GM23338 (cell line): ENCODE results near the gene ZBTB48. TPM values are rescaled to one million over a fixed set of nuclear protein-coding genes. Genes with fewer than 3 reads are reported as not detected.

ENCODE experiments used
- ATAC-seq: fragments of 200-7000 bp; cut with Tn5 transposase; 3 replicates; pipeline ENCODE4 v1.9.1; 2020
- DNase-seq: peaks from one replicate; pipeline ENCODE4 v3.0.0-alpha.2; 2015; ENCODE audit warnings: low spot score
- H2AFZ ChIP-seq: fragments of 200-600 bp; sonication (generic); 2 replicates; pipeline ENCODE4 v1.8.0; 2016; ENCODE audit warnings: antibody characterized with exemption, mild to moderate bottlenecking, moderate library complexity
- H3F3A ChIP-seq: fragments of 200-600 bp; sonication (generic); replicated peaks from 2 replicates; pipeline ENCODE4 v1.8.0; 2017; ENCODE audit warnings: antibody characterized with exemption, mixed run types, low read depth
- H3K27ac ChIP-seq: fragments of 200-600 bp; sonication (generic); 2 replicates; pipeline ENCODE4 v1.6.1; 2016; ENCODE audit warnings: low read depth
- H3K27me3 ChIP-seq: fragments of 200-600 bp; sonication (generic); 2 replicates; pipeline ENCODE4 v1.8.0; 2016; ENCODE audit warnings: mild to moderate bottlenecking, mixed run types, moderate library complexity; ENCODE audit not compliant: insufficient read depth
- H3K36me3 ChIP-seq: fragments of 200-600 bp; sonication (generic); 2 replicates; pipeline ENCODE4 v1.8.0; 2016; ENCODE audit warnings: mild to moderate bottlenecking; ENCODE audit not compliant: insufficient read depth
- H3K4me1 ChIP-seq: fragments of 200-600 bp; sonication (generic); 2 replicates; pipeline ENCODE4 v1.8.0; 2016; ENCODE audit warnings: mild to moderate bottlenecking, moderate library complexity; ENCODE audit not compliant: insufficient read depth
- H3K4me2 ChIP-seq: fragments of 200-600 bp; sonication (generic); 2 replicates; pipeline ENCODE4 v1.7.1; 2017; ENCODE audit warnings: mixed run types
- H3K4me3 ChIP-seq: fragments of 200-600 bp; sonication (generic); 2 replicates; pipeline ENCODE4 v1.6.1; 2016; ENCODE audit warnings: mixed run types
- H3K79me2 ChIP-seq: fragments of 200-600 bp; sonication (generic); replicated peaks from 2 replicates; pipeline ENCODE4 v1.8.0; 2017; ENCODE audit warnings: mild to moderate bottlenecking; ENCODE audit not compliant: insufficient read depth
- H3K9me2 ChIP-seq: fragments of 200-600 bp; sonication (generic); 2 replicates; pipeline ENCODE4 v1.8.0; 2017; ENCODE audit not compliant: insufficient read depth
- H4K20me1 ChIP-seq: fragments of 200-600 bp; sonication (generic); replicated peaks from 2 replicates; pipeline ENCODE4 v1.8.0; 2017; ENCODE audit warnings: mild to moderate bottlenecking; ENCODE audit not compliant: insufficient read depth
- H3K27ac Mint-ChIP-seq: 2 replicates; pipeline ENCODE4 v1.8.0; 2020; ENCODE audit warnings: inconsistent platforms, mild to moderate bottlenecking, moderate library complexity, mixed read lengths
- H3K27me3 Mint-ChIP-seq: 3 replicates; pipeline ENCODE4 v1.8.0; 2022; ENCODE audit warnings: low read depth, mild to moderate bottlenecking, moderate library complexity, mixed read lengths, inconsistent platforms; ENCODE audit not compliant: insufficient read depth, poor library complexity
- H3K36me3 Mint-ChIP-seq: 3 replicates; pipeline ENCODE4 v1.8.0; 2021; ENCODE audit warnings: low read depth, mild to moderate bottlenecking, inconsistent platforms, moderate library complexity, mixed read lengths
- H3K4me1 Mint-ChIP-seq: 3 replicates; pipeline ENCODE4 v1.8.0; 2020; ENCODE audit warnings: mild to moderate bottlenecking, inconsistent platforms, mixed read lengths
- H3K4me3 Mint-ChIP-seq: 3 replicates; pipeline ENCODE4 v1.8.0; 2021; ENCODE audit warnings: moderate library complexity, mild to moderate bottlenecking, inconsistent platforms, mixed read lengths
- H3K9me3 Mint-ChIP-seq: 3 replicates; pipeline ENCODE4 v1.8.0; 2020; ENCODE audit warnings: moderate library complexity, mild to moderate bottlenecking, inconsistent platforms, mixed read lengths
- CREB1 ChIP-seq: fragments of 250-450 bp; sonication (Bioruptor Pico); IDR thresholded peaks from 2 replicates; pipeline ENCODE4 v1.5.0; 2020; ENCODE audit warnings: low read depth, mild to moderate bottlenecking, moderate library complexity
- EZH2 ChIP-seq: fragments of 200-600 bp; sonication (generic); IDR thresholded peaks from one replicate; pipeline ENCODE4 v1.8.0; 2017; ENCODE audit warnings: antibody characterized with exemption, mild to moderate bottlenecking, low read depth; ENCODE audit not compliant: unreplicated experiment
- JUNB ChIP-seq: IDR thresholded peaks from one replicate; pipeline ENCODE4 v1.6.1; 2016; ENCODE audit warnings: antibody characterized with exemption; ENCODE audit not compliant: unreplicated experiment
- NANOG ChIP-seq: IDR thresholded peaks from 2 replicates; pipeline ENCODE4 v1.6.1; 2016; ENCODE audit warnings: antibody characterized with exemption, borderline replicate concordance
- POLR2AphosphoS5 ChIP-seq: IDR thresholded peaks from 2 replicates; pipeline ENCODE4 v1.6.1; 2016; ENCODE audit warnings: antibody characterized with exemption, low read depth
- STAT1 ChIP-seq: IDR thresholded peaks from one replicate; pipeline ENCODE4 v1.6.1; 2016; ENCODE audit warnings: antibody characterized with exemption; ENCODE audit not compliant: unreplicated experiment
- ZNF114 ChIP-seq: fragments of 250-450 bp; sonication (Bioruptor Pico); IDR thresholded peaks from 2 replicates; pipeline ENCODE4 v1.5.0; 2020; ENCODE audit warnings: mild to moderate bottlenecking, moderate library complexity
- ZNF331 ChIP-seq: fragments of 250-450 bp; sonication (Bioruptor Pico); IDR thresholded peaks from 2 replicates; pipeline ENCODE4 v1.5.0; 2020; ENCODE audit warnings: low read depth, mild to moderate bottlenecking, moderate library complexity
- polyA plus RNA-seq: library from polyadenylated mRNA; unstranded; fragments of >200 nt; fragmentation: Nextera tagmentation; extraction: Ambion mirVana; gene quantifications from 2 replicates; pipeline ENCODE4 v1.2.1, GENCODE V29; 2016
- total RNA-seq: library from RNA; depleted of rRNA; stranded (reverse); fragments of >200 nt; shearing (Covaris generic); gene quantifications from 2 replicates; pipeline ENCODE4 v1.2.3, GENCODE V29; 2014
- TF ChIP-seq, protein P1 (sequence below), 2 experiments: fragments of 200-600 bp in 1 of 2; sonication (generic) in 1 of 2; conservative IDR thresholded peaks; 2 replicates each; pipeline versions ENCODE4 v1.5.1 to v1.6.1; 2016 to 2017; ENCODE audit warnings: antibody characterized with exemption in 2 of 2, low read depth in 2 of 2, mild to moderate bottlenecking in 2 of 2, moderate library complexity in 1 of 2
- TF ChIP-seq, protein P2 (sequence below): fragments of 250-450 bp; sonication (Bioruptor Pico); IDR thresholded peaks from 2 replicates; pipeline ENCODE4 v1.5.0; 2020; ENCODE audit warnings: mild to moderate bottlenecking, moderate library complexity
- TF ChIP-seq, protein P3 (sequence below): IDR thresholded peaks from 2 replicates; pipeline ENCODE4 v1.6.1; 2016; ENCODE audit warnings: antibody characterized with exemption

The ZBTB48 gene
- total and polyA plus RNA-seq, 2 experiments from 2014 or later, result 17.3 to 25.5 TPM

DNA sequence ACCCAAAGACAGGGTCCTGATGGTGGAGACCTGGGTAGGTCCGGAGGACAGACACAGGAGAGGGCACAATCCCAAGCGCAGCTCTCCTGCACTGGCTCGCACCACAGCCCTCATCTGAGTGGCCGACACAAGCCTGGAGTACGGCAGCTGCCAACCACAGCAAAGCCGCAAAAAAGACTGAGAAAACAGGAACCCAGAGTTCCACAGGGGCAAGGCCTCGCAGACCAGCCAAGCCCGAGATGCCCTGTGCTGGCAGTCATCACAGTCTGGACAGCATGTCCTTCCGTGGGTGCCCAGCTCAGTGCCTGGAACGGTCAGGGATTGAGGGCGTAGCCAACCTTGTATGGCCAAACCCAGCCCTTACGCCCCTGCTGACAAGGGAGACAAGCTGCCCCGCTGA, 11.4 kb downstream of the ZBTB48 start:
- Histone ChIP-seq H3K9me2 (no peaks in the 10 kb centered on the region), H3K4me3 (no peak overlapping the region), H3F3A (peaks cover 14% of the 10 kb centered on the region; the same call in 1 of the 2 replicates), H4K20me1 (peaks cover 26% of the 10 kb centered on the region; the same call in 1 of the 2 replicates), H3K27ac (no peak overlapping the region), H3K79me2 (no peaks in the 10 kb centered on the region), H3K4me1 (no peaks in the 10 kb centered on the region), H2AFZ (no peak overlapping the region), H3K36me3 (peaks cover 9% of the 10 kb centered on the region; the same call in 1 of the 2 replicates), H3K4me2 (no peak overlapping the region), H3K27me3 (no peaks in the 10 kb centered on the region)
- Mint-ChIP-seq H3K27me3 (peaks cover 14% of the 10 kb centered on the region), H3K27ac (no peak overlapping the region), H3K36me3 (peaks cover 44% of the 10 kb centered on the region), H3K4me1 (no peaks in the 10 kb centered on the region), H3K4me3 (no peak overlapping the region), H3K9me3 (no peaks in the 10 kb centered on the region)
- no peak for TF ChIP-seq STAT1
- no peak for TF ChIP-seq NANOG
- TF ChIP-seq POLR2AphosphoS5, result no peak
- no peak for TF ChIP-seq ZNF114 (CRISPR knock-in tag)
- no peak for TF ChIP-seq EZH2
- no peak for TF ChIP-seq CREB1 (CRISPR knock-in tag)
- TF ChIP-seq, protein P1, sequence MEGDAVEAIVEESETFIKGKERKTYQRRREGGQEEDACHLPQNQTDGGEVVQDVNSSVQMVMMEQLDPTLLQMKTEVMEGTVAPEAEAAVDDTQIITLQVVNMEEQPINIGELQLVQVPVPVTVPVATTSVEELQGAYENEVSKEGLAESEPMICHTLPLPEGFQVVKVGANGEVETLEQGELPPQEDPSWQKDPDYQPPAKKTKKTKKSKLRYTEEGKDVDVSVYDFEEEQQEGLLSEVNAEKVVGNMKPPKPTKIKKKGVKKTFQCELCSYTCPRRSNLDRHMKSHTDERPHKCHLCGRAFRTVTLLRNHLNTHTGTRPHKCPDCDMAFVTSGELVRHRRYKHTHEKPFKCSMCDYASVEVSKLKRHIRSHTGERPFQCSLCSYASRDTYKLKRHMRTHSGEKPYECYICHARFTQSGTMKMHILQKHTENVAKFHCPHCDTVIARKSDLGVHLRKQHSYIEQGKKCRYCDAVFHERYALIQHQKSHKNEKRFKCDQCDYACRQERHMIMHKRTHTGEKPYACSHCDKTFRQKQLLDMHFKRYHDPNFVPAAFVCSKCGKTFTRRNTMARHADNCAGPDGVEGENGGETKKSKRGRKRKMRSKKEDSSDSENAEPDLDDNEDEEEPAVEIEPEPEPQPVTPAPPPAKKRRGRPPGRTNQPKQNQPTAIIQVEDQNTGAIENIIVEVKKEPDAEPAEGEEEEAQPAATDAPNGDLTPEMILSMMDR (conservative IDR thresholded peaks at IDR 0.05; ENCODE audit: low read depth in 2 of 2), result no peak
- DNase-seq, result no peak
- no peak for ATAC-seq

DNA sequence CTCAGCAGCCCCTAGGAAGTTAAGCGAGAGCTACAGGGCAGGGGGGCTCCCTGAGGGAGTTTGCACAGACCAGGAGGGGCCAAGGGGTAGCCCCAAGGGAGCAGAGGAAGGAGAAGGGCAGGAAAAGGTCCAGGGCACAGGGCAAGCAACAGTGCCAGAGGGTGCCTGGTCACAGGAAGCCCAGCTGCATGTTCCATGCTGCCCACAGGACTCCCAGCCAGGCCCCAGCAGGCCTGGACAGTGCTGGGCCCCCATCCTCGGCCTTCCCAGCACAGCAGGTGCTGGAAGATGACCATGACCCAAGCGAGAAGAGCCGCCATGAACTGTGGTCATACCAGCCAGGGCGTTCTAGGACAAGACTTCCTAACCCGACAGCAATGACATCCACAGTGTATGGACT, 11.8 kb downstream of the ZBTB48 start:
- Histone ChIP-seq H3K36me3 (peaks cover 9% of the 10 kb centered on the region; the same call in 1 of the 2 replicates), H3K79me2 (peaks cover 4% of the 10 kb centered on the region), H3K9me2 (no peaks in the 10 kb centered on the region), H2AFZ (no peak overlapping the region), H3K27me3 (no peaks in the 10 kb centered on the region), H3K4me1 (no peaks in the 10 kb centered on the region), H3K4me2 (no peak overlapping the region), H3K27ac (no peak overlapping the region), H3K4me3 (no peak overlapping the region), H3F3A (peaks cover 14% of the 10 kb centered on the region; the same call in 1 of the 2 replicates), H4K20me1 (peaks cover 30% of the 10 kb centered on the region; the same call in 1 of the 2 replicates)
- ATAC-seq (no peak), DNase-seq (no peak)
- peaks cover 48% of the 10 kb centered on the region for H3K36me3 Mint-ChIP-seq
- no peaks in the 10 kb centered on the region for H3K4me1 Mint-ChIP-seq
- H3K27ac Mint-ChIP-seq, result no peak overlapping the region
- no peaks in the 10 kb centered on the region for H3K9me3 Mint-ChIP-seq
- no peak overlapping the region for H3K4me3 Mint-ChIP-seq
- peaks cover 14% of the 10 kb centered on the region for H3K27me3 Mint-ChIP-seq
- TF ChIP-seq, protein P1 (conservative IDR thresholded peaks at IDR 0.05; ENCODE audit: low read depth in 2 of 2), result no peak
- TF ChIP-seq ZNF331 (CRISPR knock-in tag), result no peak
- TF ChIP-seq NANOG, result no peak
- TF ChIP-seq, protein P2, sequence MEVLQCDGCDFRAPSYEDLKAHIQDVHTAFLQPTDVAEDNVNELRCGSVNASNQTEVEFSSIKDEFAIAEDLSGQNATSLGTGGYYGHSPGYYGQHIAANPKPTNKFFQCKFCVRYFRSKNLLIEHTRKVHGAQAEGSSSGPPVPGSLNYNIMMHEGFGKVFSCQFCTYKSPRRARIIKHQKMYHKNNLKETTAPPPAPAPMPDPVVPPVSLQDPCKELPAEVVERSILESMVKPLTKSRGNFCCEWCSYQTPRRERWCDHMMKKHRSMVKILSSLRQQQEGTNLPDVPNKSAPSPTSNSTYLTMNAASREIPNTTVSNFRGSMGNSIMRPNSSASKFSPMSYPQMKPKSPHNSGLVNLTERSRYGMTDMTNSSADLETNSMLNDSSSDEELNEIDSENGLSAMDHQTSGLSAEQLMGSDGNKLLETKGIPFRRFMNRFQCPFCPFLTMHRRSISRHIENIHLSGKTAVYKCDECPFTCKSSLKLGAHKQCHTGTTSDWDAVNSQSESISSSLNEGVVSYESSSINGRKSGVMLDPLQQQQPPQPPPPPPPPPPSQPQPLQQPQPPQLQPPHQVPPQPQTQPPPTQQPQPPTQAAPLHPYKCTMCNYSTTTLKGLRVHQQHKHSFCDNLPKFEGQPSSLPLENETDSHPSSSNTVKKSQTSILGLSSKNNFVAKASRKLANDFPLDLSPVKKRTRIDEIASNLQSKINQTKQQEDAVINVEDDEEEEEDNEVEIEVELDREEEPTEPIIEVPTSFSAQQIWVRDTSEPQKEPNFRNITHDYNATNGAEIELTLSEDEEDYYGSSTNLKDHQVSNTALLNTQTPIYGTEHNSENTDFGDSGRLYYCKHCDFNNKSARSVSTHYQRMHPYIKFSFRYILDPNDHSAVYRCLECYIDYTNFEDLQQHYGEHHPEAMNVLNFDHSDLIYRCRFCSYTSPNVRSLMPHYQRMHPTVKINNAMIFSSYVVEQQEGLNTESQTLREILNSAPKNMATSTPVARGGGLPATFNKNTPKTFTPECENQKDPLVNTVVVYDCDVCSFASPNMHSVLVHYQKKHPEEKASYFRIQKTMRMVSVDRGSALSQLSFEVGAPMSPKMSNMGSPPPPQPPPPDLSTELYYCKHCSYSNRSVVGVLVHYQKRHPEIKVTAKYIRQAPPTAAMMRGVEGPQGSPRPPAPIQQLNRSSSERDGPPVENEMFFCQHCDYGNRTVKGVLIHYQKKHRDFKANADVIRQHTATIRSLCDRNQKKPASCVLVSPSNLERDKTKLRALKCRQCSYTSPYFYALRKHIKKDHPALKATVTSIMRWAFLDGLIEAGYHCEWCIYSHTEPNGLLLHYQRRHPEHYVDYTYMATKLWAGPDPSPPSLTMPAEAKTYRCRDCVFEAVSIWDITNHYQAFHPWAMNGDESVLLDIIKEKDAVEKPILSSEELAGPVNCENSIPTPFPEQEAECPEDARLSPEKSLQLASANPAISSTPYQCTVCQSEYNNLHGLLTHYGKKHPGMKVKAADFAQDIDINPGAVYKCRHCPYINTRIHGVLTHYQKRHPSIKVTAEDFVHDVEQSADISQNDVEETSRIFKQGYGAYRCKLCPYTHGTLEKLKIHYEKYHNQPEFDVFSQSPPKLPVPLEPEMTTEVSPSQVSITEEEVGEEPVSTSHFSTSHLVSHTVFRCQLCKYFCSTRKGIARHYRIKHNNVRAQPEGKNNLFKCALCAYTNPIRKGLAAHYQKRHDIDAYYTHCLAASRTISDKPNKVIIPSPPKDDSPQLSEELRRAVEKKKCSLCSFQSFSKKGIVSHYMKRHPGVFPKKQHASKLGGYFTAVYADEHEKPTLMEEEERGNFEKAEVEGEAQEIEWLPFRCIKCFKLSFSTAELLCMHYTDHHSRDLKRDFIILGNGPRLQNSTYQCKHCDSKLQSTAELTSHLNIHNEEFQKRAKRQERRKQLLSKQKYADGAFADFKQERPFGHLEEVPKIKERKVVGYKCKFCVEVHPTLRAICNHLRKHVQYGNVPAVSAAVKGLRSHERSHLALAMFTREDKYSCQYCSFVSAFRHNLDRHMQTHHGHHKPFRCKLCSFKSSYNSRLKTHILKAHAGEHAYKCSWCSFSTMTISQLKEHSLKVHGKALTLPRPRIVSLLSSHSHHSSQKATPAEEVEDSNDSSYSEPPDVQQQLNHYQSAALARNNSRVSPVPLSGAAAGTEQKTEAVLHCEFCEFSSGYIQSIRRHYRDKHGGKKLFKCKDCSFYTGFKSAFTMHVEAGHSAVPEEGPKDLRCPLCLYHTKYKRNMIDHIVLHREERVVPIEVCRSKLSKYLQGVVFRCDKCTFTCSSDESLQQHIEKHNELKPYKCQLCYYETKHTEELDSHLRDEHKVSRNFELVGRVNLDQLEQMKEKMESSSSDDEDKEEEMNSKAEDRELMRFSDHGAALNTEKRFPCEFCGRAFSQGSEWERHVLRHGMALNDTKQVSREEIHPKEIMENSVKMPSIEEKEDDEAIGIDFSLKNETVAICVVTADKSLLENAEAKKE (CRISPR knock-in tag), result no peak
- TF ChIP-seq, protein P3, sequence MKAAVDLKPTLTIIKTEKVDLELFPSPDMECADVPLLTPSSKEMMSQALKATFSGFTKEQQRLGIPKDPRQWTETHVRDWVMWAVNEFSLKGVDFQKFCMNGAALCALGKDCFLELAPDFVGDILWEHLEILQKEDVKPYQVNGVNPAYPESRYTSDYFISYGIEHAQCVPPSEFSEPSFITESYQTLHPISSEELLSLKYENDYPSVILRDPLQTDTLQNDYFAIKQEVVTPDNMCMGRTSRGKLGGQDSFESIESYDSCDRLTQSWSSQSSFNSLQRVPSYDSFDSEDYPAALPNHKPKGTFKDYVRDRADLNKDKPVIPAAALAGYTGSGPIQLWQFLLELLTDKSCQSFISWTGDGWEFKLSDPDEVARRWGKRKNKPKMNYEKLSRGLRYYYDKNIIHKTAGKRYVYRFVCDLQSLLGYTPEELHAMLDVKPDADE, result no peak
- TF ChIP-seq EZH2, result no peak
- TF ChIP-seq JUNB, result no peak
